Activated naive CD4-positive, alpha-beta T cell treated with anti-CD3 and anti-CD28 coated beads, Interleukin-2, amount 50 U/mL, for 24 hours (primary cell): Measurements from ENCODE around the gene ABCA8.
"Not testable (repeated sequence)": the region's sequence is repeated elsewhere in the genome, so short reads cannot be mapped to it uniquely, and the experiment has no call there.

Source experiments
- H3K27ac Mint-ChIP-seq: one replicate; pipeline ENCODE4 v1.8.0; 2021; ENCODE audit warnings: mild to moderate bottlenecking, mixed read lengths
- H3K27me3 Mint-ChIP-seq: one replicate; pipeline ENCODE4 v1.8.0; 2021; ENCODE audit warnings: mixed read lengths
- H3K36me3 Mint-ChIP-seq: one replicate; pipeline ENCODE4 v1.8.0; 2021; ENCODE audit warnings: mixed read lengths
- H3K4me1 Mint-ChIP-seq: one replicate; pipeline ENCODE4 v1.8.0; 2021; ENCODE audit warnings: mixed read lengths
- H3K4me3 Mint-ChIP-seq: one replicate; pipeline ENCODE4 v1.8.0; 2021; ENCODE audit warnings: mild to moderate bottlenecking, mixed read lengths
- H3K9me3 Mint-ChIP-seq: one replicate; pipeline ENCODE4 v1.8.0; 2021; ENCODE audit warnings: mixed read lengths

The ABCA8 gene

GRCh38 chr17:68832109-68832802 lies 122.9 kb downstream of the ABCA8 start:
- no peak overlapping the region for H3K4me3 Mint-ChIP-seq
- H3K27me3 Mint-ChIP-seq: peaks cover 9% of the 10 kb centered on the region
- H3K27ac Mint-ChIP-seq: no peak overlapping the region
- no peaks in the 10 kb centered on the region for H3K36me3 Mint-ChIP-seq
- H3K9me3 Mint-ChIP-seq: no peaks in the 10 kb centered on the region
- H3K4me1 Mint-ChIP-seq: no peaks in the 10 kb centered on the region

GRCh38 chr17:68831170-68831569 lies 124.0 kb downstream of the ABCA8 start:
- Mint-ChIP-seq H3K4me3 (no peak overlapping the region), H3K36me3 (no peaks in the 10 kb centered on the region), H3K27me3 (peaks cover 9% of the 10 kb centered on the region), H3K4me1 (no peaks in the 10 kb centered on the region), H3K9me3 (no peaks in the 10 kb centered on the region), H3K27ac (no peak overlapping the region)

- no peaks in the 10 kb centered on the region for H3K36me3 Mint-ChIP-seq
- no peak overlapping the region for H3K4me3 Mint-ChIP-seq
- H3K27ac Mint-ChIP-seq: no peak overlapping the region
- peaks cover 6% of the 10 kb centered on the region for H3K27me3 Mint-ChIP-seq
- no peaks in the 10 kb centered on the region for H3K9me3 Mint-ChIP-seq
- no peaks in the 10 kb centered on the region for H3K4me1 Mint-ChIP-seq
Measured at GRCh38 chr17:68830313-68830712, 124.9 kb downstream of the ABCA8 start.

- H3K27ac Mint-ChIP-seq: no peak overlapping the region
- H3K4me3 Mint-ChIP-seq: no peak overlapping the region
Measured at GRCh38 chr17:68829211-68829610, 126.0 kb downstream of the ABCA8 start.

GRCh38 chr17:68824707-68825106 lies 130.5 kb downstream of the ABCA8 start:
- Mint-ChIP-seq H3K27me3 (no peaks in the 10 kb centered on the region), H3K27ac (no peak overlapping the region), H3K9me3 (no peaks in the 10 kb centered on the region), H3K4me3 (no peak overlapping the region), H3K36me3 (no peaks in the 10 kb centered on the region), H3K4me1 (no peaks in the 10 kb centered on the region)

More at GRCh38 chr17:68829211-68829610, 126.0 kb downstream of the ABCA8 start:
- Mint-ChIP-seq H3K36me3 (no peaks in the 10 kb centered on the region), H3K27me3 (peaks cover 4% of the 10 kb centered on the region), H3K9me3 (no peaks in the 10 kb centered on the region), H3K4me1 (no peaks in the 10 kb centered on the region)

- not testable (repeated sequence) for H3K36me3 Mint-ChIP-seq, H3K27me3 Mint-ChIP-seq, H3K27ac Mint-ChIP-seq, H3K4me3 Mint-ChIP-seq, H3K9me3 Mint-ChIP-seq, H3K4me1 Mint-ChIP-seq
Measured at GRCh38 chr17:68824185-68824584, 131.0 kb downstream of the ABCA8 start.

- H3K36me3 Mint-ChIP-seq: no peaks in the 10 kb centered on the region
- no peaks in the 10 kb centered on the region for H3K4me1 Mint-ChIP-seq
- H3K27me3 Mint-ChIP-seq: peaks cover 2% of the 10 kb centered on the region
- no peak overlapping the region for H3K4me3 Mint-ChIP-seq
- H3K9me3 Mint-ChIP-seq: no peaks in the 10 kb centered on the region
- H3K27ac Mint-ChIP-seq: no peak overlapping the region
Measured at GRCh38 chr17:68822719-68823289, 132.4 kb downstream of the ABCA8 start.

- H3K27me3 Mint-ChIP-seq: peaks cover 2% of the 10 kb centered on the region
- no peaks in the 10 kb centered on the region for H3K36me3 Mint-ChIP-seq
- no peaks in the 10 kb centered on the region for H3K9me3 Mint-ChIP-seq
Measured at GRCh38 chr17:68821860-68822696, 133.1 kb downstream of the ABCA8 start.

GRCh38 chr17:68820825-68821481 lies 134.2 kb downstream of the ABCA8 start:
- no peaks in the 10 kb centered on the region for H3K4me1 Mint-ChIP-seq
- no peak overlapping the region for H3K4me3 Mint-ChIP-seq
- peaks cover 2% of the 10 kb centered on the region for H3K27me3 Mint-ChIP-seq
- no peaks in the 10 kb centered on the region for H3K9me3 Mint-ChIP-seq
- no peak overlapping the region for H3K27ac Mint-ChIP-seq
- H3K36me3 Mint-ChIP-seq: no peaks in the 10 kb centered on the region

More at GRCh38 chr17:68821860-68822696, 133.1 kb downstream of the ABCA8 start:
- H3K27ac Mint-ChIP-seq: no peak overlapping the region
- H3K4me1 Mint-ChIP-seq: no peaks in the 10 kb centered on the region
- H3K4me3 Mint-ChIP-seq: no peak overlapping the region

- H3K27ac Mint-ChIP-seq: no peak overlapping the region
- no peak overlapping the region for H3K4me3 Mint-ChIP-seq
- H3K4me1 Mint-ChIP-seq: no peaks in the 10 kb centered on the region
- H3K36me3 Mint-ChIP-seq: no peaks in the 10 kb centered on the region
- no peaks in the 10 kb centered on the region for H3K9me3 Mint-ChIP-seq
- peaks cover 2% of the 10 kb centered on the region for H3K27me3 Mint-ChIP-seq
Measured at GRCh38 chr17:68820476-68820824, 134.7 kb downstream of the ABCA8 start.

GRCh38 chr17:68819465-68819864 lies 135.7 kb downstream of the ABCA8 start:
- no peaks in the 10 kb centered on the region for H3K9me3 Mint-ChIP-seq
- no peaks in the 10 kb centered on the region for H3K36me3 Mint-ChIP-seq
- H3K4me1 Mint-ChIP-seq: no peaks in the 10 kb centered on the region
- H3K27me3 Mint-ChIP-seq: peaks cover 2% of the 10 kb centered on the region
- H3K4me3 Mint-ChIP-seq: no peak overlapping the region
- no peak overlapping the region for H3K27ac Mint-ChIP-seq
